H1 (cell line): ENCODE results near the gene CDH6. TPM values are rescaled to one million over a fixed set of nuclear protein-coding genes. Genes with fewer than 3 reads are reported as not detected.

Source experiments
- EP300 ChIP-seq, 2 experiments: IDR thresholded peaks; 1 replicate in 1 of 2; 2 replicates in 1 of 2; pipeline ENCODE4 v1.6.1; 2011 to 2012; ENCODE audit warnings: low read depth in 2 of 2, low read length in 2 of 2, mild to moderate bottlenecking in 2 of 2, borderline replicate concordance in 1 of 2, inconsistent platforms in 1 of 2, moderate library complexity in 1 of 2
- FOSL1 ChIP-seq: IDR thresholded peaks from 2 replicates; pipeline ENCODE4 v1.6.1; 2011; ENCODE audit warnings: mild to moderate bottlenecking, low read depth, low read length, moderate library complexity; ENCODE audit not compliant: insufficient read depth
- polyA plus RNA-seq, 7 experiments: library from polyadenylated mRNA; depleted of rRNA in 3 of 7; stranded (reverse) in 5 of 7; unstranded in 2 of 7; fragments of >200 nt in 5 of 7; fragments of 200-250 nt in 2 of 7; gene quantifications; 1 replicate in 5 of 7; 2 replicates in 1 of 7; 4 replicates in 1 of 7; pipeline versions ENCODE4 v1.2.1 to v1.2.3, GENCODE V29; 2011 to 2013; ENCODE audit warnings: missing spikeins in 2 of 7, mixed read lengths in 2 of 7
- total RNA-seq: library from RNA; stranded (reverse); fragmentation: NEBNext Ultra II Directional; extraction: Animal tissue kit (Norgen Biotek cat#: 25700); gene quantifications from 2 replicates; pipeline ENCODE4 v1.2.1, GENCODE V29; 2021

The CDH6 gene
- total and polyA plus RNA-seq, 2 of the 8 experiments (the other 6 are each of a cell fraction or from before 2014, with no cell fraction given), result 1.4 to 1.9 TPM

DNA sequence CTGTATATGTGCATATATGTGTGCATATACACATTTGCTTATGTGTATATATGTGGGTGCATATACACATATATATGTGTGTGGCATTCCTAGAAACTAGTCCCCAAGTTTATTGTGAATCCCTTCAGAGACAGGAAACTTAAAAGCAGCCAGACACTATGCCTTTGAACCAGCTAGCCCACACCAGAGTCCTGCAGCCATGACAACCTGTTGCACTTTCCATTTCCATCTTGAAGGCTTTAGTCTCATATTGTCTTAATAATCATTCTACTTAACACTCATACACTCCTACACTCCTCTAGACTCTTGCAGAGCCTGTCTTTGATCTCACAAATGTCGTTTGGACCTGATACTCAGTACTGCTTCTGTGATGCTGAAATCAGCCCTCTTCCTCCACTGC is 34.8 kb upstream of the CDH6 start (continued):
- TF ChIP-seq EP300 (IDR thresholded peaks at IDR 0.05; ENCODE audit: borderline replicate concordance in 1 of 2, low read depth in 2 of 2, low read length in 2 of 2) (no peak), FOSL1 (no peak)
